8988T (cell line): ENCODE measurements around the gene SCCPDH.
"Not testable (repeated sequence)": the region's sequence is repeated elsewhere in the genome, so short reads cannot be mapped to it uniquely, and the experiment has no call there.

Experiments
- DNase-seq: peaks from one replicate; pipeline ENCODE4 v3.0.0; 2011

SCCPDH gene

GRCh38 chr1:246708166-246708565 lies 16.0 kb upstream of the SCCPDH start:
- no peak for DNase-seq

DNA sequence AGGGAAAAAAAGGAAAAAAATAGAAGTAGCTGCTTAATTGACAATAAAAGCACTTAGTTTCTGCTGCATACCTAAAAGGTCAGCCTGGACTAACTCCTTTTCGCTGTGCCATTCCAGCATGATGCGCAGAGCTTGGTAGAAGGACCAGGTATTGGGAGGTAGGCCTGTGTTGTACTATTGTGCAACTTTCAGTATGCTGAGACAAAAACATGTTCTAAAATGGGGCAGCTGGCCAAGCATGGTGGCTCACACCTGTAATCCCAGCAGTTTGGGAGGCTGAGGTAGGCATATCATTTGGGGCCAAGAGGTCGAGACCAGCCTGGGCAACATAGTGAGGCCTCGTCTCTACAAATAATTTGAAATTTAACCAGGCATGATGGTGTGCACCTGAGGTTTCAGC lies 15.0 kb upstream of the SCCPDH start:
- DNase-seq: no peak

DNA sequence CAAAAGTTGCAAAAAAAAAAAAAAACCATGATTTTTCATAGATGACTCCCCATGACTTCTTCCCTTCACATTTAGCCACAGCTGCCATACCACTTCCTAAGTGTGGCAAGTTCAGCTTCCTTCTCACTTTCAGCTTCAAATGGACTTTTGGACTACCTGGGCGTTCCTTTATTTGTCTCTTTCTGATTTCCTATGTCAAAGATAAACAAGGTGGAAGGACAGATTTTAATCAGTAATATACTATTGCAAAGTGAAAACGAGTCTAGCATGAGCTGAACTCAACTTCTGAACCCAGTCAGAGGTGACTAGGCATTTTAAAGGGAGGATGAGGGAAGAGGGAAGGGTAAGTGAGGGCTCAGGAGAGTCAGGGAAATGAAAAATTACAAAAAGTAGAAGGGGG lies 14.4 kb upstream of the SCCPDH start:
- no peak for DNase-seq

GRCh38 chr1:246711548-246712003 lies 12.6 kb upstream of the SCCPDH start:
- DNase-seq: no peak

- not testable (repeated sequence) for DNase-seq
These were observed 11.8 kb upstream of the SCCPDH start for GRCh38 chr1:246712428-246712827.

- not testable (repeated sequence) for DNase-seq
These were observed 4.8 kb upstream of the SCCPDH start for GRCh38 chr1:246719361-246719760.

DNA sequence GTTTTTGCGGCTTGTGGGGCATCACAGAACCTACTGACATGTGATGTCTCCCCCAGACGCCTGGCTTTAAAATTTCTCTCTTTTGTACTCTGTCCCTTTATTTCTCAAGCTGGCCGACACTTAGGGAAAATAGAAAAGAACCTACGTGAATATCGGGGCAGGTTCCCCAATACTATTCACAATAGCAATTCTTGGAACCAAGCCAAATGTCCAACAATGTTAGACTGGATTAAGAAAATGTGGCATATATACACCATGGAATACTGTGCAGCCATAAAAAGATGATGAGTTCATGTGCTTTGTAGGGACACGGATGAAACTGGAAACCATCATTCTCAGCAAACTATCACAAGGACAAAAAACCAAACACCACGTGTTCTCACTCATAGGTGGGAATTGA lies 3.4 kb upstream of the SCCPDH start:
- DNase-seq: not testable (repeated sequence)

DNA sequence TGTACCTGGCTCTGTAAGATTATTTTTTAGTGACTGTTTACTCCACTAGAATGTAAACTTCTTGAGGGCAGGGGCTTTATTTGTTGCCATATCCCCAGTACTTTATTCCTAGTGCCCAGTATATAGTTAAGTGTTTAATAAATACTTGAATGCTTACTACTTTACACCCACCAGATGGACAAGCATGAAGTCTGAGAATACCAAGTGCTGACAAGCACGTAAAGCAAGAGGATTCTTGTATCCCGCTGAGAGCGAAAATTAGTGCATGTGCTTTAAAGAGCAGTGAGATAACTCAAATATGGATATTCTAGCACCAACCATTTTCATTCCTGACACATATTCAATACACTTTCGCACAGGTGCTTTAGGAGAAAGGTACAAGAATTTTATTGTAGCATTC lies 1.5 kb upstream of the SCCPDH start:
- no peak for DNase-seq

DNA sequence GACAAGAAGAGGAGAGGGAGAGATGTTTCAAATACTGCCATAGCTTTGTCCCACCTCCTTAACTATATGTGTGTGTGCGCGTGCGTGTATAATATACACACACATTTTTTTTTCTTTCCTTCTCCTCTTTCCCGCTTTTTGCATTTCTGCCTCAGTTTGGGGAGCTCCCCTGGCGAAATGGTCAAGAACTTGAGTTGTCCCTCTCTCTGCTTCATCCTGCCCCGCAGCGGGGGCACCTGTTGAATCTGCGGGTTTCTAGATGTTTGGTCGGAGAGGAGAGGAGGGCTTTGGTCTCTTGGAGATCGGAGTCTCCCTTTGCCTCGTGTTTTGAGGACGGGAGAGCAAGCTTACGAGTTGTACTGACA lies 504 bp downstream of the SCCPDH start:
- DNase-seq: peak; percentile 49

DNA sequence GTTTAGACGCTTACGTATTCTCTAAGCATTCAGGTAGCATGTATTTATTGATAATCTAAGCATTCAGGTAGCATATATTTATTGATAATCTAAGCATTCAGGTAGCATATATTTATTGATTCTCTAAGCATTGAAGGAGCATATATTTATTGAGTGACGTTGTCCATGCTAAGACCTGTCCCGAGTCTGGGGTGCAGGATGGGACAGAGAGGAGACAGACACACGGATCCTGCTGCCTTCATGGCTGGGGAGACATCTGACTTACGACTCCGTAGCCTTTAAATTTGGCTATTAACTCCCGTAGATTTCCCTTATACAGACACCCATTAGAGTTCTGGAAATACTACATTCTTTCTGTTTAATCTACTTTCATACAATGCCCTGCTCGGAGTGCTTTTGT lies 982 bp downstream of the SCCPDH start:
- peak; percentile 51 for DNase-seq

GRCh38 chr1:246726255-246726679 lies 2.1 kb downstream of the SCCPDH start:
- no peak for DNase-seq

DNA sequence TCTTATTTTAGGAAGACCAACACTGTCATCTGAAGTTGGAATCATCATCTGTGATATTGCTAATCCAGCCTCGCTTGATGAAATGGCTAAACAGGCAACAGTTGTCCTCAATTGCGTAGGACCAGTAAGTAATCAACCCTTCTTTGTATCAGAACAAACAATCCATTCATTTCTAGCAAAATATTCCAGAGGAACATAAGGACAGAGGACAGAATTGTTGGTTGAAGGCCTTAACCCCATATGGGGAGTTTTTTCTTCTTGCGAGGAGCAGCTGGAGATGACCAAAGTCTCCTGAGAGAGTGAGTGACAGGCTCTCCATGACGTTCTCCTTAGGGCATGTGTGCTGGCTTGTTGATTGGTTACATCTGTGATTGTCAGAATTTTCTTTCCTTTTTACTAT lies 2.7 kb downstream of the SCCPDH start:
- DNase-seq: no peak

- DNase-seq: no peak
These were observed 3.4 kb downstream of the SCCPDH start for GRCh38 chr1:246727594-246727993.

- DNase-seq: peak; percentile 38
These were observed 4.1 kb downstream of the SCCPDH start for GRCh38 chr1:246728311-246728710.

DNA sequence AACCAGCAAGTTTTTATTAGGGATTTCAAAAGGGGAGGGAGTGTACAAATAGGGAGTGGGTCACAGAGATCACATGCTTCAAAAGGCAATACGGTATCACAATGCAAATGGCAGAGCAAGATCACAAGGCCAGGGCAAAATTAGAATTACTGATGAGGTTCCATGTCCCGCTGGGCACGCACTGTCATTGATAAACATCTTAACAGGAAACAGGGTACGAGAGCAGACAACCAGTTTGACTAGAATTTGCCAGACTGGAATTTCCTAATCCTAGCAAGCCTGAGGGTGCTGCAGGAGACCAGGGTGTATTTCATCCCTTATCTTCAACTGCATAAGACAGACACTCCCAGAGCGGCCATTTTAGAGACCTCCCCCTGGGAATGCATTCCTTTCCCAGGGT lies 4.8 kb downstream of the SCCPDH start:
- not testable (repeated sequence) for DNase-seq

GRCh38 chr1:246730839-246731238 lies 6.6 kb downstream of the SCCPDH start:
- DNase-seq: no peak

DNA sequence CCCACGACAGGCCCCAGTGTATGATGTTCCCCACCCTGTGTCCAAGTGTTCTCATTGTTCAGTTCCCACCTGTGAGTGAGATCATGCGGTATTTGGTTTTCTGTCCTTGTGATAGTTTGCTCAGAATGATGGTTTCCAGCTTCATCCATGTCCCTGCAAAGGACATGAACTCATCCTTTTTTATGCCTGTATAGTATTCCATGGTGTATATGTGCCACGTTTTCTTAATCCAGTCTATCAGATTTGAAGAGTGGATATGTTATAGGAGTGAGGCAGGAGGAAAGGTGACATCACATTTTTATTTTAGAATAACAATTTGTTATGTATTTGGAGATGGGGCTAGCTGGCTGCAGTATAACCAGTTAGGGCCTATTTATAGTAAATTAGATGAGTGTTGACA lies 7.7 kb downstream of the SCCPDH start:
- DNase-seq: not testable (repeated sequence)

DNA sequence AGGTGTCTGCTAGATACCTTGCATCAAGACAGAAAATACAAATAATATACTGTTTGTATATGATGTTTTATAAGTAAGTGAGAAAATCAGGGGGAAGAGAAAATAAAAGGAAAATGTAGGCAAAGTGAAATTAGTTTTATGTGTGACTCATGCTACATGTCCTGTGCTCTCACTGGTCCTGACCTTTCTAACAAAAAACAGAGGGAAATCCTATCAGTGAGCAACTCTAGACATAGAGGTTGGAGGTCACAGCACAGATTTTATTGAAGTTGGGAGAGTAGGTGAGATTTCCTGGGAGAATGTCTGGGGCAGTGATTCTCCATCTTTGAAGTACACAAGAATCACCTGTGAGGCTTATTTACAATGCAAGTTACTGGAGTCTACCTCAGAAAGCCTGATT lies 9.5 kb downstream of the SCCPDH start:
- no peak for DNase-seq

GRCh38 chr1:246734866-246735265 lies 10.7 kb downstream of the SCCPDH start:
- DNase-seq: no peak

DNA sequence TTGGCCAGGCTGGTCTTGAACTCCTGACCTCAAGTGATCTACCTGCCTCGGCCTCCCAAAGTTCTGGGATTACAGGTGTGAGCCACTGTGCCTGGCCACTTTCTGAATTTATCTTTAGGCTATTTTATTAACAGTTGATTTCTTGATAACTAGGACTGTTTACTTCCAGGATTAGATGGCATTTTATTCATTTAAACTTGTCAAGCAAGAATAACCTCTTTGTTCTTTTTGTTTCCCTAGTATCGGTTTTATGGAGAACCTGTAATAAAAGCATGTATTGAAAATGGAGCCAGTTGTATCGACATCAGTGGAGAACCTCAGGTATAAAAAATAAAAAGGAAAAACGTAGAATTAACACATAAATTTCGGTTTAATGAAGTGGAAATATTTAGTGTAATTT lies 11.5 kb downstream of the SCCPDH start:
- DNase-seq: no peak

- DNase-seq: no peak
These were observed 18.2 kb downstream of the SCCPDH start for GRCh38 chr1:246742396-246742795.

DNA sequence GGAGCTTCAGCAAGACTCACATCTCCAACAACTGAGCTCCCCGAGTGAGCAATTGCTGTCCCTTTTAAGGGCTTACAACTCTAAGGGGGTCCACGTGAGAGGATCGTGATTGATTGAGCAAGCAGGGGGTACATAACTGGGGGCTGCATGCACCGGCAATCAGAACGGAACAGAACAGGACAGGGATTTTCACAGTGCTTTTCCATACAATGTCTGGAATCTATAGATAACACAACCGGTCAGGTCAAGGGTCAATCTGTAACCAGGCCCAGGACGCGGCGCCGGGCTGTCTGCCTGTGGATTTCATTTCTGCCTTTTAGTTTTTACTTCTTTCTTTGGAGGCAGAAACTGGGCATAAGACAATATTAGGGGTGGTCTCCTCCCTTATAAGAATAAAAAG lies 21.9 kb downstream of the SCCPDH start:
- not testable (repeated sequence) for DNase-seq

DNA sequence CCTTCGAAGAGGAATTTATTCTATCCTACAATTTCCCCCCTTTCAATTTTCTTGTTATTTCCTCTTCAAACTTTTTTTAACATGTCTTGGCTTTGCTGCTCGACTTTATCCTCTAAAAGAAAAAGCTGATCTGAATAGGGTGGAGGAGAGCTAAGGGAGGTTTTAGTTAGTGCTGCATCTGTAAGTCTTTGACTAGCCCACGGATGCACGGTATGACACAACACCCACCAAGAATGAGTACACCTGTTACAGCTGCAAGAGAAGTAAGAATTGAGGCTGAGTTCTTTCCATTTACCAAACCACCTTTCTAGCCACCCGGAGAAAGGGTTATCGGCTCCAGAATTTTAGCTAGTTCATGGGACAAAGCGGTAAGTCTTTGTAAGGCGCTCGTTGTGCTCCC lies 23.8 kb downstream of the SCCPDH start:
- DNase-seq: no peak

- DNase-seq: no peak
These were observed 24.7 kb downstream of the SCCPDH start for GRCh38 chr1:246748867-246749266.

DNA sequence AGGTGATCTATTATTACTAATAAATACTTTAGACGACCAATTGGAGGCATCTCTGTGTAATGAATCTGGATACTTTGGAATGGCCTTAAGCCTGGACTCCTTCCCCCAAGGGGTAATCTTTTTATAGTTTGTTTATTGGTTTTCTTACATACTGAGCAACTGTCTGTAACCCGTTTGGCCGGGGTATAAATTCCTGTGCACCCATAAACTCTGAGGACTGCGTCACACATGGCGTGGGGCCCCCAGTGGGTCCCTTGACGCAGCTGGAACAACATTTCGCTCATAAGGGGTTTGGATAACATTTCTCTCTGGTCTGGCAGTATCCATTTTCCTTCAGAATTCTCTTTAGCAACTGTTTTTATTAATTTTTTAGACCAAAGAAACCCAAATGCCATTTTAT lies 26.5 kb downstream of the SCCPDH start:
- no peak for DNase-seq
